Right lobe of liver (tissue), 6 donors: Measurements from ENCODE around the gene KIF23. TPM values are rescaled to one million over a fixed set of nuclear protein-coding genes. Genes with fewer than 3 reads are reported as not detected.

Experiments used
- ATAC-seq, 4 donors: fragments of 200-7000 bp; cut with Tn5 transposase; one replicate each; pipeline ENCODE4 v1.9.1; 2020; ENCODE audit warnings: mild to moderate bottlenecking in 4 of 4, moderate library complexity in 4 of 4
- DNase-seq, 3 donors: peaks; one replicate each; pipeline ENCODE4 v3.0.0-alpha.2; 2020
- H3K27ac ChIP-seq, 3 donors: fragments of 200-600 bp; one replicate each; pipeline ENCODE4 v1.8.0; 2022
- H3K27me3 ChIP-seq, 2 donors: fragments of 200-600 bp; one replicate each; pipeline ENCODE4 v1.8.0; 2022
- H3K36me3 ChIP-seq, 4 donors: fragments of 200-600 bp; sonication (generic) in 1 of 4; one replicate each; pipeline versions ENCODE4 v1.5.1 to v1.8.0; 2017 to 2022; ENCODE audit warnings: control low read depth in 1 of 4
- H3K4me1 ChIP-seq, 4 donors: fragments of 200-600 bp; sonication (generic) in 1 of 4; one replicate each; pipeline versions ENCODE4 v1.5.1 to v1.8.0; 2017 to 2022; ENCODE audit warnings: control low read depth in 1 of 4
- H3K4me3 ChIP-seq, 3 donors: fragments of 200-600 bp; one replicate each; pipeline ENCODE4 v1.8.0; 2022
- H3K9me3 ChIP-seq, 4 donors: fragments of 200-600 bp; sonication (generic) in 1 of 4; one replicate each; pipeline versions ENCODE4 v1.5.1 to v1.8.0; 2017 to 2022; ENCODE audit warnings: control low read depth in 1 of 4
- POLR2A ChIP-seq: fragments of 450-650 bp; IDR thresholded peaks from one replicate; pipeline ENCODE4 v1.6.1; 2017; ENCODE audit warnings: antibody characterized with exemption, mild to moderate bottlenecking
- WGBS: methylation state at CpG from one replicate; pipeline ENCODE4 v1.1.6; 2018; ENCODE audit warnings: low coverage, low lambda C conversion rate; ENCODE audit not compliant: insufficient coverage; ENCODE audit errors: missing lambda C conversion rate; 5-methylcytosine and 5-hydroxymethylcytosine counted together
- intact Hi-C, 2 donors: fragments of 100-400 bp; cut with DNase I; formaldehyde crosslinking; loops; one replicate each; pipeline versions ENCODE4 v1.11.2 to v1.14.1; 2022
- total RNA-seq, 6 experiments: library from RNA; depleted of rRNA in 2 of 6; stranded (reverse); fragments of >200 nt in 2 of 6; fragmentation: NEBNext Ultra II Directional in 3 of 6; extraction: Animal tissue kit (Norgen Biotek cat#: 25700) in 3 of 6; gene quantifications; one replicate each; pipeline versions ENCODE4 v1.1.0 to v1.2.4, GENCODE V29; 2016 to 2023
- TF ChIP-seq, protein P1 (sequence below), 4 donors: fragments of 200-600 bp in 3 of 4; fragments of 450-650 bp in 1 of 4; IDR thresholded peaks; one replicate each; pipeline versions ENCODE4 v1.5.1 to v1.8.0; 2016 to 2022; ENCODE audit warnings: antibody characterized with exemption in 4 of 4, mild to moderate bottlenecking in 2 of 4
- donor health status: DM: no; HTN: yes; CAD: no.
- donor health status: DM: no; HTN: no; CAD: no.
- donor health status: DM: no; HTN: no; CAD: no.
- donor health status: DM: no; HTN: yes; CAD: no.
- donor health status: DM: no; HTN: yes; CAD: no.

Gene KIF23
- total RNA-seq, 6 experiments from 2014 or later: 0.09 to 2.2 (median 1.2) TPM

DNA sequence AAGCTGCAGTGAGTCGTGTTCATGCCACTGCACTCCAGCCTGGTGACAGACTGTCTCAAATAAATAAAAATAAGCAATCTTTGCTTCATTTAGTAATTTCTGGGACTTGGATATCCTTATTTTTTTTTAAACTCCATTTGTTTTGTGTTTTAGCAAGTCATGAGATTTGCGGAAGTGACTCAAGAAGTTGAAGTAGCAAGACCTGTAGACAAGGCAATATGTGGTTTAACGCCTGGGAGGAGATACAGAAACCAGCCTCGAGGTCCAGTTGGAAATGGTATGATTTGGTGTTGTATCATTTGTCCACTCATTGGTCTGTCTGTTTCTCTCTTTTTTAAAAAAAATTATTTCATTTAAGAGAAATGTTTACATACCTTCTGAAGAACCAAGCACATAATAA, 21.8 kb downstream of the KIF23 start:
- DNase-seq (no peak), ATAC-seq (no peak)
- Histone ChIP-seq H3K9me3 (no peaks in the 10 kb centered on the region), H3K27ac (no peak overlapping the region), H3K4me3 (no peak overlapping the region), H3K36me3 (no peaks in the 10 kb centered on the region), H3K4me1 (no peaks in the 10 kb centered on the region), H3K27me3 (no peaks in the 10 kb centered on the region)
- TF ChIP-seq, protein P1, sequence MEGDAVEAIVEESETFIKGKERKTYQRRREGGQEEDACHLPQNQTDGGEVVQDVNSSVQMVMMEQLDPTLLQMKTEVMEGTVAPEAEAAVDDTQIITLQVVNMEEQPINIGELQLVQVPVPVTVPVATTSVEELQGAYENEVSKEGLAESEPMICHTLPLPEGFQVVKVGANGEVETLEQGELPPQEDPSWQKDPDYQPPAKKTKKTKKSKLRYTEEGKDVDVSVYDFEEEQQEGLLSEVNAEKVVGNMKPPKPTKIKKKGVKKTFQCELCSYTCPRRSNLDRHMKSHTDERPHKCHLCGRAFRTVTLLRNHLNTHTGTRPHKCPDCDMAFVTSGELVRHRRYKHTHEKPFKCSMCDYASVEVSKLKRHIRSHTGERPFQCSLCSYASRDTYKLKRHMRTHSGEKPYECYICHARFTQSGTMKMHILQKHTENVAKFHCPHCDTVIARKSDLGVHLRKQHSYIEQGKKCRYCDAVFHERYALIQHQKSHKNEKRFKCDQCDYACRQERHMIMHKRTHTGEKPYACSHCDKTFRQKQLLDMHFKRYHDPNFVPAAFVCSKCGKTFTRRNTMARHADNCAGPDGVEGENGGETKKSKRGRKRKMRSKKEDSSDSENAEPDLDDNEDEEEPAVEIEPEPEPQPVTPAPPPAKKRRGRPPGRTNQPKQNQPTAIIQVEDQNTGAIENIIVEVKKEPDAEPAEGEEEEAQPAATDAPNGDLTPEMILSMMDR (IDR thresholded peaks at IDR 0.05): no peak
- TF ChIP-seq POLR2A: no peak
- intact Hi-C loops: no loop called here
- WGBS: 86% methylated on average over 4 of the region's 4 CpGs

DNA sequence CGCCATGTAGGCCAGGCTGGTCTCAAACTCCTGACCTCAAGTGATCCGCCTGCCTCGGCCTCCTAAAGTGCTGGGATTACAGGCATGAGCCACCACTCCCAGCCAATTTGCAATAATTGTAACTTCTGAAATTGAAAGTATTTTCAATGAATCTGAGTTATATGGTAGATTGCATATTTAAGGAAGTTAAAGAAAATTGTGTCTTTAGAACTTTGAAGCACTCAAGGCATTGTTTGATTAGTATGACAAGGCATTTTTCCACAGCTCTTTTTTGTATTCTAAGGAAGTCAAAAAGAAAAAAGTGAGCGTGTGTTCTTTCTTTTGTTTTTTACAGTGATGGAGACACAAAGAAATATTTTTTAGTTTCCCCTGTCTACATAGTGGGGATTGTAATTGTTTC, 22.8 kb downstream of the KIF23 start:
- Histone ChIP-seq H3K27me3 (no peaks in the 10 kb centered on the region), H3K9me3 (no peaks in the 10 kb centered on the region), H3K4me1 (no peaks in the 10 kb centered on the region), H3K27ac (no peak overlapping the region), H3K36me3 (no peaks in the 10 kb centered on the region), H3K4me3 (no peak overlapping the region)
- intact Hi-C loops: no loop called here
- DNase-seq: no peak
- WGBS: 84% methylated on average over 4 of the region's 4 CpGs
- TF ChIP-seq POLR2A: no peak
- TF ChIP-seq, protein P1 (IDR thresholded peaks at IDR 0.05): no peak
- no peak for ATAC-seq

DNA sequence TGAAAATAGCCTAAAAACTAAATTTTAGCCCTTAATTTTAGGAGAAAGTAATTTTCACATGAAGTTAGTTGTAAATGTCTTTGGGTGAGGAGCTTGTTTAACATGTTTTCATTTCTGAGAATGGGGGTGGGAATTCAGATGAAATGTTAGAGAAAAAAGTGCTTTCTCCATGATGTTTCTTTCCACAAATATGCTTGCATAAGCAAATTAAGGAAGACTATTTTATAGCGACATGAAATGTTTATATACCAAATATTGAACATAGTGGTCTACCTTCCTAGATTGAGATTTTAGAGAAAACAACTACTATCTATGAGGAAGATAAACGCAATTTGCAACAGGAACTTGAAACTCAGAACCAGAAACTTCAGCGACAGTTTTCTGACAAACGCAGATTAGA, 25.5 kb downstream of the KIF23 start:
- no peak for ATAC-seq
- DNase-seq: no peak
- Histone ChIP-seq H3K36me3 (no peaks in the 10 kb centered on the region), H3K27me3 (no peaks in the 10 kb centered on the region), H3K9me3 (no peaks in the 10 kb centered on the region), H3K4me1 (no peaks in the 10 kb centered on the region), H3K27ac (no peak overlapping the region), H3K4me3 (no peak overlapping the region)
- TF ChIP-seq, protein P1 (IDR thresholded peaks at IDR 0.05): no peak
- TF ChIP-seq POLR2A: no peak
- intact Hi-C loops: no loop called here
- 77% methylated on average over 4 of the region's 4 CpGs for WGBS

DNA sequence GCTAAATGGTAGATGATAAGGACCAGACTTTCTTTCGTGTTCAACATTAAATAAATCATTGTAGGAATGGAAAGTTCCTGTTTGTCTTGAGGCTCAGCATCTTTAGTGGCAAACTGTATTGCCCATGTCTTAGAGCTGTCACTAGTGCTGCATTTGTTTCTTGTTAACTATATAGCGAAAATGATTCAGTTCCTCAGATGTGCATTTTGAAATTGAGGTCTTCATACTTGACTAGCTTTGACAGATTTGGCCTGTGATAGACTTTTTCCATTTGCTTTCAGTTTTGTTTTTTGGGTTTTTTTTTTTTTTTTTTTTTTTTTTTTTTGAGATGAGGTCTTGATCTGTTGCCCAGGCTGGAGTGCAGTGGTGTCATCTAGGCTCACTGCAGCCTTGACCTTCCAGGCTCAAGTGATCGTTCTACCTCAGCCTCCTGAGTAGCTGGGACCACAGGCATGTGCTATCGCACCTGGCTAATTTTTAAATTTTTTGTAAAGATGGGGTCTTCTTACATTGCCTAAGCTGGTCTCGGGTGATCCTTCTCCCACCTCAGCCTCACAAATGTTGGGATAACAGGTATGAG, 29.0 kb downstream of the KIF23 start:
- H3K36me3 ChIP-seq: no peaks in the 10 kb centered on the region
- WGBS: 82% methylated on average over 4 of the region's 5 CpGs
- no peak overlapping the region for H3K27ac ChIP-seq
- no peaks in the 10 kb centered on the region for H3K4me1 ChIP-seq
- no peak for TF ChIP-seq POLR2A
- TF ChIP-seq, protein P1 (IDR thresholded peaks at IDR 0.05): no peak
- ATAC-seq (no peak), DNase-seq (no peak)
- H3K9me3 ChIP-seq: no peaks in the 10 kb centered on the region
- no peak overlapping the region for H3K4me3 ChIP-seq
- intact Hi-C loops: no loop called here
- no peaks in the 10 kb centered on the region for H3K27me3 ChIP-seq

DNA sequence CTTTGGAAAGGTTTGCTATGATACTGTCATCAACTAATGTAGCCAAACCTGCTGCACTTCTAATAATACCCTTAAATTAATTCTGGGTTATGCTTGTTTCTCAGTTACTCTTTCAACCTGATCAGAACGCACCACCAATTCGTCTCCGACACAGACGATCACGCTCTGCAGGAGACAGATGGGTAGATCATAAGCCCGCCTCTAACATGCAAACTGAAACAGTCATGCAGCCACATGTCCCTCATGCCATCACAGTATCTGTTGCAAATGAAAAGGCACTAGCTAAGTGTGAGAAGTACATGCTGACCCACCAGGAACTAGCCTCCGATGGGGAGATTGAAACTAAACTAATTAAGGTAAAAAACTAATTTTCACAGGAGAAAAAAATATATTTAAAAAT, 30.5 kb downstream of the KIF23 start:
- H3K9me3 ChIP-seq: no peaks in the 10 kb centered on the region
- 97% methylated on average over 6 of the region's 7 CpGs for WGBS
- no peak for ATAC-seq

More for the DNA sequence above, 30.5 kb downstream of the KIF23 start:
- no peak for TF ChIP-seq POLR2A
- TF ChIP-seq, protein P1 (IDR thresholded peaks at IDR 0.05): no peak
- Histone ChIP-seq H3K4me3 (no peak overlapping the region), H3K27me3 (no peaks in the 10 kb centered on the region), H3K4me1 (no peaks in the 10 kb centered on the region), H3K36me3 (no peaks in the 10 kb centered on the region), H3K27ac (no peak overlapping the region)
- no peak for DNase-seq
- intact Hi-C loops: no loop called here
